GM21717 (cell line): ENCODE data around the gene DNAJC6.

Experiments
- ATAC-seq: cut with Tn5 transposase; IDR thresholded peaks from one replicate; pipeline ENCODE4 v1.9.1; 2021; ENCODE audit warnings: mild to moderate bottlenecking, moderate library complexity; ENCODE audit not compliant: unreplicated experiment

Gene DNAJC6

GRCh38 chr1:65292861-65293593 lies 16.3 kb upstream of the DNAJC6 start:
- no peak for ATAC-seq

- ATAC-seq: no peak
Measured at GRCh38 chr1:65297706-65298105, 11.6 kb upstream of the DNAJC6 start.

DNA sequence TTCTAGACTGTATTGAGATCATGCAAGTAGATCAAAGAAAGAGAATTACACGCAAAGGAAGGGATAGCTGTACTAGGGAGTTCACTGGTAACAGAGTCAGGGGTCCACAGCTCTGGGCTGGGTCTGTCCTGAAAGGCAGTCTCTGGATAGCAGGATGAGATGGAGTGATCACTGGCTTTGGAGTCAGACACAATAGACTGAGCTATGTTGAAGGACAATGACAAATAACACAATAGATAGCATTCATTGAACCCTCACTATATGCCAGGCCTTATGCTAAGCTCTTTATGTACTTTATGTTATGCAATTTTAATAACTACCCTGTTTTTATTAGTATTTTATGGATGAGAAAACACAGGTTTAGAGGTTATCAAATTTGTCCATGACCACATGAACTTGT lies 10.0 kb upstream of the DNAJC6 start:
- no peak for ATAC-seq

- ATAC-seq: no peak
Measured at GRCh38 chr1:65308781-65309303, 501 bp upstream of the DNAJC6 start.

GRCh38 chr1:65310078-65310587 lies 790 bp downstream of the DNAJC6 start:
- no peak for ATAC-seq

DNA sequence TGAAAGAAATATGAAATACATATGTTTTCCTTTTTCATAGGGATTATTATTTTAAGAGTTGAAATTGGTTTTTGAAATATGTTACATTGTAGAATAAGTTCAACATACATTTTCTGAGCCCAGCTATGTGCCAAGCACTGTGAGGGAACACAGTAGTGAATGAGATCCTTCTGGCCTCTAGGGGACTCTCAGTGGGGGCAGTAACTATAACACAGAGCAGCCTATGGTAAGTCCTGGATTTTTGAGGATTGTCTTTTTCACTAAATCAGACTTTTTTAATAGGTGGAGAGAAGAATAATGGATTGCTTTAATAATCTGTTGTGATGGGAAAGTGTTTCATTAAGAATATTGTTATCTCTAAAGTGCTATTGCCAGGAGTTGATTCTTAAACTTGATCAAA lies 2.4 kb downstream of the DNAJC6 start:
- no peak for ATAC-seq

GRCh38 chr1:65316233-65316632 lies 6.9 kb downstream of the DNAJC6 start:
- no peak for ATAC-seq

DNA sequence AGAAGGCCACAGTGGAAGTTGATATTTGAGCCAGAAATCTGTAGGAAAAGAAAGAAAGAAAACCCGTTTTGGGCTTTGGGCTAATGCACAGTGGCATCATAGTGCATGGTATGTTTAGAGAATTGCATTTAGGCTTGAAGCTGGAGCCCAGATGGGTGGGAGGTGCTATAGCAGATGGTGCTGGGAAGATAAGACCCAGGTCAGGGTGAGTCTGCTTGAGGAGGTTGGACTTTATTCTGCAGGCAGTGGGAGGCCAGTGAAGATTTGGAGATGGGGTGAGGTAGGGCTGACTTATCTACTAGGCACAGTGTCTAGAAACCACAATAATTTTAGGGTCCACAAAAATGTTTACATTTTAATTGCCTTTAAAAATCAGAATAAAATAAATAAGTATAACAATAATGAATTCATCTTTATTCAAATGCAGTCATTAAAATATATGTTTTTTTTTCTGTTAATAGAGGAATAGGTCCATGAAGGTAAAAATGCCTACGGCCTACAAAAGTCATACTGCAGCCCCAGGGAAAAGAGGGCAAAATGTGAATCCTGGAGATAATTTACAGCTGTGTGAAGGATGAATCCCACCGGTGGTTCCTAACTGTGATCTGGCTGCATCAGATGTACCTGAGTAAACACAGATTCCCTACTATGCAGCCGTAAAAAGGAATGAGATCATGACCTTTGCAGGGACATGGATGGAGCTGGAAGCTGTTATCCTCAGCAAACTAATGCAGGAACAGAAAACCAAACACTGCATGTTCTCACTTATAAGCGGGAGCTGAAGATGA lies 8.7 kb downstream of the DNAJC6 start:
- no peak for ATAC-seq

DNA sequence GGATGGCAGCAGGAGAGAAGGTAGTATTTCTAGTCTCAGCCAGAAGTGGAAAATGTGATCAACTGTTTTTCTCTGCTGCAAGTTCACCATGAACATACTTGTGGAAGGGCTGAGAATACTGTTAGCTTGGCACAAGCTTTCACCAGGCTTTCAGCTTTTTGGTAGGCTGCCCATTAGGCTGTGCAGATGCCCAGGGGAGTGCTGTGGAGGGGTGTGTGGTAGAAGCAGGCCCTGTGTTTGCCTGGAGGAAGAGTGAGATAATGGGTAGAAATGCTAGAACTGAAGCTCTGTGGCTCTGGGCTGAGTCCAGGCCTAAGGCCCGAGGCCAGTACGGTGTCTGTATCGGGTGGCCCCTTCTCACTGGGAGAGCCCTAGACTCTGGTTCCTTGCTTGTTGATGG lies 9.8 kb downstream of the DNAJC6 start:
- ATAC-seq: no peak

- no peak for ATAC-seq
Measured at GRCh38 chr1:65319754-65320153, 10.4 kb downstream of the DNAJC6 start.

DNA sequence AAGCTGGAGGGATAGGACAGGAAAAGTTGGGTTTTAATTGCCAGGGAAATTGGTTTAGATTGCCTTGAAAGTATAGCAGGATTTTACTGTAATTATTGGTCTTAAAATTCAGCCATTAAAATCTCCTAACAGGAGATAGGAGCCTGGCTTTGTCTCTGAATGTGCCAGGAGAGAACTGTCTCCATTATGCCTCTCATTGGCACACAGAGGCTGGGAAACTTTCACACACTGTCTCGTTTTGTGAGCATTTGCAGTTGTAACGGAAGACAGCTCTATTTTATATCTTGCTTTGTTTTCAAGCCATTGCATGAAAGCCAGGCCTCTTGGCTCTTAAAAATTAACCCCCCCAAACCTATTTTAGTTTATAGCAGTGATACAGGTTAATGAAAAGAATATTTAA lies 12.5 kb downstream of the DNAJC6 start:
- ATAC-seq: no peak

- no peak for ATAC-seq
Measured at GRCh38 chr1:65323246-65323645, 13.9 kb downstream of the DNAJC6 start.

GRCh38 chr1:65330021-65330420 lies 20.7 kb downstream of the DNAJC6 start:
- ATAC-seq: no peak

GRCh38 chr1:65330822-65331221 lies 21.5 kb downstream of the DNAJC6 start:
- ATAC-seq: no peak

DNA sequence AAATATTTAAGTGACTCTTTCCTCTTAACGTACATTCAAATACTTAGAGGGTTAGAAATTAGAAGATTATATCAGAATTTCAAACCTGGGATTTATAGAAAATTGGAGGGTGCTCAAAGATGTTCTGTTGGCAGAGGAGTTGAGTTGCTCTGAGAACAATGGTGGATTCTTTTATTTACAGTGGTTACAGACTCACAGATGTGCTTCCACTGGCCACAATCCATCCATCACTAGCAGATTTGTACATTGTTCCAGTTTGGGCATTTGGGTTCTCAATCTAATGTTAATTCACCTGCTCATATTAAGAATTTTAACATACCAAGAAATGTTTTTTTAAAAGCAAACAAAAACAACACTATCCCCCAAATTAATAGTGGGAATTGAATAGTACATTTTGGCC lies 23.5 kb downstream of the DNAJC6 start:
- ATAC-seq: no peak

DNA sequence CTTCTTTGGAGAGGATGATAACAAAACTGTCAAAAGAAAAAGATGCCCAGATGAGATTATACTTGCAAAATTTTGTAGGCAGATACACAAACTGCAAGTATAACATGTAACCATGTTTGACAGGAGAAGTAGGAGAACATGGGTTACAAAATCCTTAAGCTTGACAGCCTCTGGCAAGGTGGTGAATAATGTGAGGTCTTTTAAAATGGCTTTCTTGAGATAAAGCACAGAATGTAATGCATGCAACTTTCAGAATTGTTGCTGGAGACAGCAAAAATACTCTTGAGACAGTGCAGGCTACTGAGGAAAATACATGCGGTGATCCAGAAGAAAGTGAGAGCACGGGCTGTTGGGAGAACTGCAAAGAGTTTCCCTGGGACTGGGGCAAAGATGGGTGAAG lies 24.7 kb downstream of the DNAJC6 start:
- no peak for ATAC-seq

DNA sequence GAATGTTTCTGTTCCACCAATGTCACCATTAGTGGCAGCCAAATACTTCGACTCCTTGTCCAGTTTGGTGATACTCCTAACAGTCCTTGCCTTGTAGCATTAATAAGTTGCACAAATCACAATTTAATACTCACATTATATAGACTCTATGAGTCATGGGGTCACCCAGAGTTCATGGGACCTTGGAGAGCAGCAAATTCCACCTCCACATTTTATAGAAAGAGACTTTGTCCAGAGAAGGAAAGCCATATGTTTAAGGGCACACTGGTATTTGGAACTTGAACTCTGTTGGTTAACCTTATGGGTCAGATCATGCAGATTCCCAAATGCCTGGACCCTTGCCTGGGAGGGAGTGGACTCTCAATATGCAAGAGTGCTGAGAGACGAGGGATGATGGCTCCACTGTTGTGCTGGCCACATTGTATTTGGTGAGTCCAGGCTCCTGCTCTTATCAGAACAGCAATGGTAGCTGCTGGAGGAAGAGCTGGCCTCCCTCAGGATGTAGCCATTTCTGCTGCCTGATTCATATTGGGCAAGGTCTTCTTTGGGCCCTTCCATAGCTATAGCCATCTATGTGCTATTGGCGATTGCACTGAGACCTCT lies 30.6 kb downstream of the DNAJC6 start:
- ATAC-seq: no peak

- no peak for ATAC-seq
Measured at GRCh38 chr1:65341381-65341780, 32.0 kb downstream of the DNAJC6 start.

DNA sequence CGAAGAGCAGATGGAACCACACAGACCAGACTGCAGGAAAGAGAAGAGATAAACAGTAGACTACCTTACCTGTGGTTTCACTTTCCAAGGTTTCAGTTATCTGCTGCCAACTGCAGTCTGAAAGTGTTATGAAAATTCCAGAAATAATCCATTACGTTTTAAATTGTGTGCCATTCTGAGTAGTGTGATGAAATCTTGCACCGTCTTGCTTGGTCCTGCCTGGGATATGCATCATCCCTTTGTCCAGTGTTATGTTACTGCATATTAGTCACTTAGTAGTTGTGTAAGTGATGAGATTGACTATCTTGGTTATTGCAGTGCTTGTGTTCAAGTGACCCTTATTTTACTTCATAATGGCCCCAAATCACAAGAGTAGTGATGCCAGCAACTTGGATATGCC lies 33.9 kb downstream of the DNAJC6 start:
- ATAC-seq: no peak

- ATAC-seq: no peak
Measured at GRCh38 chr1:65344171-65344814, 35.0 kb downstream of the DNAJC6 start.

DNA sequence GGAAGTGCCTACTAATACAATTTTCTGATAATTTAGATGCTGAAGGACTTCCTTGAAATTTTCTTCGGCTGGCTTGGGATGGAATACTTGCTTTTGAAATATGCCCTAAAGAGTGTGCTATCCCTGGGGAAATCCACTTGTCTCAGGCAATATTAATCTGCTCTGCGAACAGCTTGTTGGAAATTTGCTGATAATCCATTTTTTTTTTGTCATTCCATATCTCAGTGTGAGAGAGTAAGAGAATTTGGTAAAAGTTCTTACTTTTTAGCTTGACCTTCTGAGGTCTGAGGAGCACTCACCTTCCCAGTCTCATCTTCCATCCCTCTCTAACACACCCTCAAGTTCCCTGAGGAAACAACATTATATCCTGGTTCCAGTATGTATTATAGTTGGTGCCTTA lies 36.8 kb downstream of the DNAJC6 start:
- no peak for ATAC-seq
